ENCODE results near the gene NDUFS7.

Gene NDUFS7

GRCh38 chr19:1406774-1407527, 23.2 kb downstream of the NDUFS7 start:
- DNase-seq (ENCODE audit: low read depth) = peak; percentile 87
- peak overlapping the region; percentile 62 for H3K4me3 ChIP-seq (ENCODE audit: low read depth, low read length)
- TF ChIP-seq CTCF (IDR thresholded peaks at IDR 0.05; ENCODE audit: low read depth, low read length, missing control alignments) = peak; percentile 53

GRCh38 chr19:1407528-1408299, 24.0 kb downstream of the NDUFS7 start, which contains the start of gene DAZAP1:
Gene DAZAP1 (plus strand): TSS chr19:1407586. CDS start chr19:1407774, 188 bp downstream.
- no peak for TF ChIP-seq CTCF (IDR thresholded peaks at IDR 0.05; ENCODE audit: low read depth, low read length, missing control alignments)
- no peak for DNase-seq (ENCODE audit: low read depth)
- peak within 1 kb of the TSS; percentile 81 for H3K4me3 ChIP-seq (ENCODE audit: low read depth, low read length)

- TF ChIP-seq CTCF (IDR thresholded peaks at IDR 0.05; ENCODE audit: low read depth, low read length, missing control alignments) = no peak
- no peak for DNase-seq (ENCODE audit: low read depth)
These were observed 24.8 kb downstream of the NDUFS7 start for GRCh38 chr19:1408300-1409203.

GRCh38 chr19:1409204-1410005, 25.7 kb downstream of the NDUFS7 start:
- H3K4me3 ChIP-seq (ENCODE audit: low read depth, low read length) = peak overlapping the region; percentile 81
- TF ChIP-seq CTCF (IDR thresholded peaks at IDR 0.05; ENCODE audit: low read depth, low read length, missing control alignments) = no peak
- DNase-seq (ENCODE audit: low read depth) = no peak

More at GRCh38 chr19:1408300-1409203, 24.8 kb downstream of the NDUFS7 start:
- peak overlapping the region; percentile 81 for H3K4me3 ChIP-seq (ENCODE audit: low read depth, low read length)

- no peak for DNase-seq (ENCODE audit: low read depth)
- no peak for TF ChIP-seq CTCF (IDR thresholded peaks at IDR 0.05; ENCODE audit: low read depth, low read length, missing control alignments)
- H3K4me3 ChIP-seq (ENCODE audit: low read depth, low read length) = no peak overlapping the region
These were observed 26.6 kb downstream of the NDUFS7 start for GRCh38 chr19:1410136-1410786.

Measured in GM12864 (cell line).